ENCODE results near the gene SP2.
A peak's percentile ranks its signal among the peaks of the same experiment; 100 is the strongest.
"Not testable (repeated sequence)": the region's sequence is repeated elsewhere in the genome, so short reads cannot be mapped to it uniquely, and the experiment has no call there.

SP2 gene

GRCh38 chr17:47925678-47925988 is 29.6 kb downstream of the SP2 start:
- DNase-seq: no peak

GRCh38 chr17:47927821-47928400 is 31.9 kb downstream of the SP2 start:
- DNase-seq: no peak

GRCh38 chr17:47928415-47928814 is 32.4 kb downstream of the SP2 start:
- no peak for DNase-seq

GRCh38 chr17:47929218-47930000 is 33.4 kb downstream of the SP2 start:
- DNase-seq: no peak

GRCh38 chr17:47931848-47932247 is 35.8 kb downstream of the SP2 start:
- DNase-seq: no peak

GRCh38 chr17:47934856-47935255 is 38.8 kb downstream of the SP2 start:
- DNase-seq: no peak

GRCh38 chr17:47935468-47935867 is 39.4 kb downstream of the SP2 start:
- DNase-seq: not testable (repeated sequence)

- DNase-seq: no peak
These were observed 39.9 kb downstream of the SP2 start for GRCh38 chr17:47935961-47936360.

- DNase-seq: no peak
These were observed 41.9 kb downstream of the SP2 start for GRCh38 chr17:47937941-47938340.

GRCh38 chr17:47941246-47942095 is 45.4 kb downstream of the SP2 start, which contains the start of gene PNPO:
PNPO (plus strand) TSS chr17:47941571; CDS start chr17:47941676, 105 bp downstream.
- peak; percentile 87 for DNase-seq

- DNase-seq: no peak
These were observed 46.1 kb downstream of the SP2 start for GRCh38 chr17:47942096-47942510.

GRCh38 chr17:47942568-47942967 is 46.5 kb downstream of the SP2 start:
- no peak for DNase-seq

GRCh38 chr17:47945080-47945479 is 49.0 kb downstream of the SP2 start:
- no peak for DNase-seq

- DNase-seq: no peak
These were observed 49.8 kb downstream of the SP2 start for GRCh38 chr17:47945529-47946508.

- DNase-seq: no peak
These were observed 50.5 kb downstream of the SP2 start for GRCh38 chr17:47946516-47946915.

GRCh38 chr17:47946929-47947397 is 50.9 kb downstream of the SP2 start:
- DNase-seq: peak; percentile 48

GRCh38 chr17:47948706-47949196 is 52.7 kb downstream of the SP2 start:
- DNase-seq: no peak

- DNase-seq: peak; percentile 67
These were observed 53.2 kb downstream of the SP2 start for GRCh38 chr17:47949197-47949759.

- no peak for DNase-seq
These were observed 53.9 kb downstream of the SP2 start for GRCh38 chr17:47949946-47950345.

GRCh38 chr17:47950448-47950847 is 54.4 kb downstream of the SP2 start:
- no peak for DNase-seq

- no peak for DNase-seq
These were observed 56.4 kb downstream of the SP2 start for GRCh38 chr17:47952171-47953021.

Measured in activated CD4-positive, alpha-beta T cell treated with anti-CD3 and anti-CD28 coated beads for 1 hour (primary cell).